Measurements from ENCODE around the gene SLC2A1. TPM values are rescaled to one million over a fixed set of nuclear protein-coding genes. Genes with fewer than 3 reads are reported as not detected.
"Not testable (repeated sequence)": the region's sequence is repeated elsewhere in the genome, so short reads cannot be mapped to it uniquely, and the experiment has no call there.

SLC2A1 gene
- polyA plus RNA-seq, 3 donors = 38.9 to 73.3 (median 42.7) TPM

DNA sequence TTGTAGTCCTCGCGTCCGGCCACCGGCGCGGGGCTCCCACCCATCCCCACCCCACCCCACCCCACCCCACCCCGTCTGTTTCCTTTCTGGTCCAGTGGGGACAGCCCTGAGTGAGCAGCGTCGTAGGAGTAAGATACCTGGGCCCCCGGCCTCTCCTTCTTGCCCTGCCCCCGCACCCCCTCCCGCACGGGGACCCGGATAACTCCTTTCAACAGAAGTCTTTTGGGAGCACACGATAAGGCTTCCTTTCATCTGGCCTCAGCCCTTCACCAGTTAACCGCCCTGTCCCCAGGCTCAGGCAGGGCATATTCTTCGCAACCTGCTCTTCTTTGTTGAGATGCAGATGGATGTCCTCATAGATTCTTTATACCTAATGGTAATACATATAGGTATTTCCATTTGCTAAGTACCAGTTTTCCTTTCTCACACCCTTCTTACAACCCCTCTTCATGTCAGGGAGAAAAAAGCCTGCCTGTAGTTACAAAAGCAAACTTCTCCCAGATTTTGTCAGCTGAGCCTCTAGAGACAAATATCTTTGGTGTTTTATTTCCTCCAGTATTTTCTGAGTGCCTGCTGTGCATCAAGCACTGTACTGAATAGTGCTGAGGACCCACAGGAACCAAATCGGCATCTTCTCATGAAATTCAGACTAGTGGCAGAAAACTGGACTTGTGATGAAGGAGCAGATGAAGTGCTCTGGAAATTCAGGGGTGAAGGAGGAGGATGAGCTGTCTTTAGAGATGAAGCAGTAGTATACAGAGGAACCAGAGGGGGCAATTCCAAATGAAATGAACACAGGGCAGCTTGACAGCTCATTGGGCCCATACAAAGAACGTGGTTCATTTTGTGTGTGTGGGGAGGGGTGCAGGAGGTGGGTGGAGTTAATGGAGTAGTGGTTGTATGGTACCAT lies 33.6 kb downstream of the SLC2A1 start:
- no peak for DNase-seq (ENCODE audit: extremely low read depth in 1 of 11, low read depth in 9 of 11, low spot score in 4 of 11)

DNA sequence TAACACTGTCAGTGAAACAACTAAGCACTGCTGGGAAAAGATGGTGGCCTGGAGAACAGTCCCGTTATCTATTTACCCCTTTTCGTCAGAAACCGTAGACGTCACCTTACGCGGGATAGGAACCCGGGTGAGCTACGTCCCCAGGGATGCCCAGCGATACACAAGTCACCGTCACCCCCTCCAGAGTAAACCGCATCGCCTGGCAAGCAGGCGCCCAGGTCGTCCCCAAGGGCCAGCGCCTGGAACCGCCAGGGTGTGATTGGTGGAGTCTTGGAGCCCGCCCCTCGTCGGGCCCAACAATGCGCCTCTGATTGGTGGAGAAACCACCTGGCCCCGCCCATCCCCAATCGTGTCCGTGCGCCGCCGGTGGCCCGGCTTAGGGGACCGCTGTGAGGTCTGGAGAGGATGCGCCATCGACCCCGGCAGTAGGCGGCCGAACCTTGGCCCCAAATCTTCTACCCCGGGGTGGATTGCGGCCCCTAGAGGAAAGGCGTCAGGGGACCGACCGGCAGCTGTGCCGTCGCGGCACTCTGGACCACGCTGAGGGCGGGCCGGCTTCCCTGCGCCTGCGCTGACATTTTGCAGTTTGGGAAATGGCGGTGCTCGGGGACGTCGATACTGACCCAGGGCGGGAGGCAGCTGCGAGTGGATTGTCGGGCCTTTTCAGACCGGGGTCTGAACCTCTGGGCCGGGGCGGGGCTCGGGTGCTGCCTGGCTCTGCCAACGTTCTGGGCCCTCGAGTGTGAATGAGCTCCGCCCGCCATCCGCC lies 34.4 kb downstream of the SLC2A1 start:
- peak; percentile 79 to 93 (median 90) for DNase-seq (ENCODE audit: extremely low read depth in 1 of 11, low read depth in 9 of 11, low spot score in 4 of 11)

DNA sequence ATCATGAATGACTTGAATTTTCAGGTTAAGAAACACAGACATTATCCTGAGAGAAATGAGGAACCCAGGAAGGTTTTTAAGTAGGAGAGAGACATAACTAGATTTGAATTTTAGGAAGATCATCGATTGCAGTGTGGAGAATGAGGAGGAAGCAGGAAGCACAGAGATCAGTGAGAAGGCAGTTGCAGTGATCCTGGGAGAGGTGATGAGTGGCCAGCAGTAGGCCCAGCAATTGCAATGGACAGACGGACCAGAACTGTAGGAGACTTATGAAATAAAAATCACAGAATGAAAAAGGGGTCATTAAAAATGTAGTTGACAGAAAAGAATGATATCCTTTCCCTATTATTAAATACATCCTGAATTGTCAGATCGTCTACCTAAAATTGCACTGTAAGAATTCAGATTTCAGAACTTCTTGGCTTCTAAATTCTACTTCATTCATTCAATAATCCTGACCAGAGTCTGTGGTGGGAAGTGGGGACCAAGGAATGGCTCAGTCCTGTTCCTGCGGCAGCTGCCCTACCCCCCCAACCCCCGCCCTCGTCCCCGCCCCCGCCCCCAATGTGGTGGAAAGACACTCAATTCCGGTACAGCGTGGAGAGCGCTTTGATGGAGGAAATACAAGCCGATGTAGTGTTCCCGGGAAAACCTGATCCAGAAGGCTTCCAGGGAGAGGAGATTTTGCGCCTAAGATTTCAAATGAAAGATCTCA lies 35.1 kb downstream of the SLC2A1 start:
- peak in 2 of 11 donors; percentile 20 to 34 for DNase-seq (ENCODE audit: extremely low read depth in 1 of 11, low read depth in 9 of 11, low spot score in 4 of 11)

DNA sequence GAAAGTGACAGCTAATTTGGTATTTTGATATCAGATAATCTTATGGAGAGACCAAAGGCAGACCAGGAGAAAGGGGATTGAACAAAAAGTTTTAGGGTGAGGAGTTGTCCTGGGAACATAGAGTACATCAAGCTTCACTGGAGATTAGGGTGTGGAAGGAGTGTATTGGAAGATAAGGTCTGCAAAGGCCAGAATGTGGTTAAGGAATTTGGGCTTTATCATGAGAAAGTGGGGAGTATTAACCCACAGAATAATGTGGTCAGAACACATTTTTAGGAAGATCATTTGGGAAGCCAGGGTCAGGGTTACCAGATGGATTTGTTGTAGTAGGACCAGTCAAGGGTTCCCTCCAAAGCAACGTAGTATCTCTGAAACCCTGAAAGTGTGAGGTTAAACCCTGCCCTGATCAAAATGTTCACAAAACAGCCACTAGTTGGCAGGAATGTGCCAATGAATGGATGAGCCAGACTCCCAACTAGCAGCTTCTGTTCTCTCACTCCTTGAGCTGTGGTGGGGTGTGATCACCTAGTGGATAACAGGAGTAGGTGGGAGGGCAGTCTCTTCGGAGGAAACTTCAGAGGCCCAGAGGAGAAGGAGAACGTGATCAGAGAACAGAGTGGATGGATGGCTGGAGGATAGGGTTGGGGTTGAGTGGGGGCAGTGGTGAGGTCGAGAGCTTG lies 35.8 kb downstream of the SLC2A1 start:
- peak in 5 of 11 donors; percentile 24 to 65 (median 47) for DNase-seq (ENCODE audit: extremely low read depth in 1 of 11, low read depth in 9 of 11, low spot score in 4 of 11)

DNA sequence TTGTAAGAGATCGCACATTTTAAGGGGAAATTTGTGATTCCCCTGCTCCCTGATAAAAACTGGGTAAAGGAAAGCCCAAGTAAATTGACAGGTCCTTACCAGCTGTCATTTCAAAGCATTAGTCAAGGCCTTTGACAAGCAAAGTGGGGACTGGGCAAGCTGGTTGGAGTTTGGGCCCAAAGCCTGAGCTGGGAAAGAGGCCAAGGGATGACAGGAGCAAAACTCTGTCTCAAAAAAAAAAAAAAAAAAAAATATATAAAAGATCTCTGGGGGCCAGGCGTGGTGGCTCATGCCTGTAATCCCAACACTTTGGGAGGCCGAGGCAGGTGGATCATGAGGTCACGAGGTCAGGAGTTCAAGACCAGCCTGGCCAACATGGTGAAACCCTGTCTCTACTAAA lies 36.9 kb downstream of the SLC2A1 start:
- DNase-seq (ENCODE audit: extremely low read depth in 1 of 11, low read depth in 9 of 11, low spot score in 4 of 11) = no peak

DNA sequence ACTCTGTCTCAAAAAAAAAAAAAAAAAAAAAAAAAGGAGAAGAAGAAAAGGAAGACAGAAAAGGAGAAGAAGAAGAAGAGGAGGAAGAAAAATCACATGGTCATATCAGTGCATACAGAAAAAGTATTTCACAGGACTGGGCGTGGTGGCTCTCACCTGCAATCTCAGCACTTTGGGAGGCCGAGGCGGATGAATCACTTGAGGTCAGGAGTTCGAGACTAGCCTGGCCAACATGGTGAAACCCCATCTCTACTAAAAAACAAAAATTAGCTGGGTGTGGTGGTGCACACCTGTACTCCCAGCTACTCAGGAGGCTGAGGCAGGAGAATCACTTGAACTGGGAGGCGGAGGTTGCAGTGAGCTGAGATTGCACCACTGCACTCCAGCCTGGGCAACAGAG lies 39.0 kb downstream of the SLC2A1 start:
- not testable (repeated sequence) for DNase-seq (ENCODE audit: extremely low read depth in 1 of 11, low read depth in 9 of 11, low spot score in 4 of 11)

DNA sequence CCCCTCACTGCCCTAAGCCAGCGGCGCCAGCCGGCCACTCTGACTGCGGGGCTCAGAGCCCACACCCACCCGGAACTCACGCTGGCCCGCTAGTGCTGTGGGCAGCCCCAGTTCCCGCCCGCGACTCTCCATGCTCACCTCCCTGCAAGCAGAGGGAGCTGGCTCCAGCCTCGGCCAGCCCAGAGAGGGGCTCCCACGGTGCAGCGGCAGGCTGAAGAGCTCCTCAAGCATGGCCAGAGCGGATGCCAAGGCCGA lies 41.5 kb downstream of the SLC2A1 start:
- DNase-seq (ENCODE audit: extremely low read depth in 1 of 11, low read depth in 9 of 11, low spot score in 4 of 11) = no peak

DNA sequence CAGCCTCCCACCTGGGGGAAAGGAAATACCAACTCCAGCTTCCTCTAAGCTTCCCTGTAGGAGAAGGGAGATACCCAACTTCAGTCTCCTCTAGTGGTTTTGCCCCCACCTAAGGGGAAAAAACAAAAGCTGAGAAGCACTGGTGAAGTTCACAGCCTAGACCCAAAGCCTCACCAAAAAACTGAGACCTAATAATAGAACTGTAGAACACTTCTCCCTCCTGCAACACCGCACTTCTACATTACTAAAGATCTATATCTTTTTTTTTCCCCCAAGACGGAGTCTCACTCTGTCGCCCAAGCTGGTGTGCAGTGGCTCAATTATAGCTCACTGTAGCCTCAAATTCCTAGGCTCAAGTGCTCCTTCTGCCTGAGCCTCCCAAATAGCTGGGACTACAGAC lies 43.2 kb downstream of the SLC2A1 start:
- no peak for DNase-seq (ENCODE audit: extremely low read depth in 1 of 11, low read depth in 9 of 11, low spot score in 4 of 11)

DNA sequence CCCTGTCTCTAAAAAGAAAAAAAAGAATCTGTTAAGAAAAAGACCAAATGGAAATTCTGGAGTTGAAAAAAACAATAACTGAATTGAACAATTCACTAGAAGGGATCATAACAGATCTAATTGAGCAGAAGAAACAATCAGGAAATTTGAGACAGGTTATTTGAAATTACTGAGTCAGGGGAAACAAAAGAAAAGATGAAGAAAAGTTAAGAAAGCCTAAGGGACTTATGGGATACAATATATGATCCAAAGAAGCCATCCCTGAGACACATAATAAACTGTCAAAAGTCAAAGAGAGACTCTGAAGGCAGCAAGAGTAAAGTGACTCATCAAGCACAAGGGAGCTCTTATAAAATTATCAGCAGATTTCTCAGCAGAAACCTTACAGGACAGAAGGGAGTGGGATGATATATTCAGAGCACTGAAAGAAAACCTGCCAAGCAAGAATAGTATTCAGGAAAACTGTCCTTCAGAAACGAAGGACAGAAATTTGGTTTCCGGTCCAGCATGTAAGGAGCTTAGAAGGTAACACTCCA lies 44.5 kb downstream of the SLC2A1 start:
- no peak for DNase-seq (ENCODE audit: extremely low read depth in 1 of 11, low read depth in 9 of 11, low spot score in 4 of 11)

DNA sequence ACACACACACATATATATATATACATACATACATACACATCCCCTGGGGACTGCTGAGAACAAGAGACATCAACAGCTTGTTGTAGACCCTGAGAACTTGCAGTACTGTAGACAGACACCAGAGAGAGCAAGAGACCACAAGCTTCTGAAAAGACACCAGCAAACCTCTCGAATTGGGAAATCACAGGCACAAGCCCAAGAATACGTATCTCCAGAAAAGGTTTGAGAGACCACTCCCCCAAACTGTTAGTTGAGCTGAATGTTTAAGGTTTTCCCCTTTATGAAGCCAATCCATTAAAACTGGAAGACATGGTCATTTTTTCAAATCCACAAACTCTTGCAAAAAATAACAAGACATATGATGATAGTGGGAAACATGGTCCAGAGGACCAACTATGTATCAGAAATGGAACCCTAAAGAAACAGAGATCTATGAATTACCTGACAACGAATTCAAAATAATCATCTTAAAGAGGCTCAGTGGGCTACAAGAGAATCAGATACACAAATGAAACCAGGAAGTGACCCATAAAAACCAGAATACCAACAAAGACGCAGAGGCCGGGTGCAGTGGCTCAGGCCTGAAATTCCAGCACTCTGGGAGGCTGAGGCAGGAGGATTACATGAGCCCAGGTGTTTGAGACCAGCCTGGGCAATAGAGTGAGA lies 45.1 kb downstream of the SLC2A1 start:
- DNase-seq (ENCODE audit: extremely low read depth in 1 of 11, low read depth in 9 of 11, low spot score in 4 of 11) = peak in 3 of 11 donors; percentile 41 to 66 (median 50)

DNA sequence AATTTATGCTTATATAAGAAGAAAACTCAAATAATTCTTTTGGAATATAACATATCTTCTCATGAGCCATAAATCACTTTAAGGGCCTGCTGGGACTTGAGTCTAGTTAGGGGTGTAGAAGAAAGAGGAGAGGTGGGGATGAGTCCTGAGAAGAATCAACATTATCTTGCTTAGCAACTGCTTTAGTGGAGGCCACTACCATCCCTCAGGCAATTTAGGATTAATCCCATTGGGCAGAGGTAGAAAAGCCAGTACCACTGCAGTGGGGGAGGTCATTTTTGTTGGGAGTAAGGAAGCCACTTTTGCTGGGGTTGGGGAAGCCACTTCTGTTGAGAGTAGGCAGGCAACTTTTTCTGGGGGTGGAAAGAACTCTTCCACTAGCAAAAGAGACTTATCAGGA lies 47.7 kb downstream of the SLC2A1 start:
- DNase-seq (ENCODE audit: extremely low read depth in 1 of 11, low read depth in 9 of 11, low spot score in 4 of 11) = no peak

DNA sequence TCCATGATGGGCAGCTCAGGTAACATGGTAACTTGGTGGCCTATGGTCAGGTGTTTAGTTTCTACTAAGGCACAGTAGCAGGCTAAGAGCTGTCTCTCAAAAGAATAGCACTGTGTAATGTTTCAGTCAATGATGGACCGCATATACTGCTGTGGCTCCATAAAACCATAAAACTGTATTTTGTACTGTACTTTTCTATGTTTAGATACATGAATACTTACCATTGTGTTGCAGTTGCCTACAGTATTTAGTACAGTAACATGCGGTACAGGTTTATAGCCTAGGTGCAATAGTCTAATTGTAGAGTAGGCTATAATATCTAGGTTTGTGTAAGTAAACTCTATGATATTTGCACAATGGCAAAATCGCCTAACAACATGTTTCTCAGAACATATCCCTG lies 50.6 kb downstream of the SLC2A1 start:
- DNase-seq (ENCODE audit: extremely low read depth in 1 of 11, low read depth in 9 of 11, low spot score in 4 of 11) = no peak

DNA sequence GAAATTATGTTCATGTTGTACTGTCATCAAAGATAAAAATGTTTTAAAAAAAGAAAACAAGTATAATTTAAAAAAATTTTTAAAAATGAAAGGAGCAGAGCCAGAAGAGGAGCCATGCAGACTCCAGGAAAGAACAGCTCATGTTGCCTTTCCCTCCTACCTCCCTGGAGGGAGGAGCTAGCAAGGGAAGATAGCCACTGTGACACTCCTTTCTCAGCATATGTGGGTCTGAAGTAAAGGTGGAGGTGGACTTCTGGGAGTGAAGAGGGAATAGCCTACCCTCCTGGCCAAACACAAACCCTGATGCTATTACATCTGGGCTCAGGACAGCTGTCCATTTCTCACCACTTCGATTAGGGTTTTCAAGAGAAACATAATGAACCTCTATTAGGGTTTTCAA lies 54.2 kb downstream of the SLC2A1 start:
- no peak for DNase-seq (ENCODE audit: extremely low read depth in 1 of 11, low read depth in 9 of 11, low spot score in 4 of 11)

DNA sequence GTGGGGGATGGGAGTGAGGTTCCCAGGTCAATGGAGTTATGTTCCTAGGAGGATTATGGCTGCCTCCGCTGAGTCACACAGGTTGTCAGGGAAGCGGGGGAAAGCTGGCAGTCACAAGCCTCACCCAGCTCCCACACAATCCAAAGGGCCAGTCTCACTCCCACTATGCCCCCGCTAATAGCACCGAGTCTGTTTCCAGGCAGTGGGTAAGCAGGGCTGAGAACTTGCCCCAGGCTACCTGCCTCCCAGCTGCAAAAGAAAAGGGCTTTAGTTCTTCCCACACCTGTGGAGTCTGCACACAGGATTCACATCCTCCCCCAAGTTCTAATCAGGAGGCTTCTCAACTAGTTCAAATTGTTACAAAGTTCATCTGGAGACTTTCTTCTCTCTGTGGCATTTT lies 58.7 kb downstream of the SLC2A1 start:
- DNase-seq (ENCODE audit: extremely low read depth in 1 of 11, low read depth in 9 of 11, low spot score in 4 of 11) = not testable (repeated sequence)

DNA sequence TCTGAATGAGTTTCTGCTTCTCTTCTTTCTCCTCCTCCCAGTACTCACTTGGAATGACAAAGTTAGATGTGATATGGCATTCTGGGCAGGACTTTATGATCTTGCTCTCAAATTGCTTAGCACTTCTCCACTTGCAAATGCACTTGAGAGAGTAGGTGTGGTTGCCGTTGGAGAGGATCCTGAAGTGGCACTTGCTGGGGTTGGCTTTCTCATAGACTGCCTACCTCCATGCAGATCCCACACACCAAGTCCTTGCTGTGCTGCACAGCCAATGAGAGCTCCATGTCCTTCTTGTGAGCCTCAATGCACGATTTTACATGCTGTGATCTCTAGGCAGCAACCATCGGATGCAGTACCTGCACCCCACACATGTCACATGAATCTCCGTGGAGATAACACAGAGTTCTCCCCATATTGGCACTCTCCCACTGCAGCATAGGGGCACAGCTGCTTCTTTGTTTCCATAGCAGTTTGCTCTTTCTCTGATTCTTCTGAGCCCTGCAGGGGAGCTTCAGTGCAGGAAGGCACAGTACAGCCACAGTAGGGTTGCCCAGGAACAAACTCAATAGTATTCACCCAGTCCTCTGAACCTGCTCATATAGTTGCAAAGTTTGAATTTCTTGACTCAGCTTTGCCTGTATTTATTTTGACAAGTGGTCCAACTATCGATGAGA lies 67.1 kb downstream of the SLC2A1 start:
- no peak for DNase-seq (ENCODE audit: extremely low read depth in 1 of 11, low read depth in 9 of 11, low spot score in 4 of 11)

DNA sequence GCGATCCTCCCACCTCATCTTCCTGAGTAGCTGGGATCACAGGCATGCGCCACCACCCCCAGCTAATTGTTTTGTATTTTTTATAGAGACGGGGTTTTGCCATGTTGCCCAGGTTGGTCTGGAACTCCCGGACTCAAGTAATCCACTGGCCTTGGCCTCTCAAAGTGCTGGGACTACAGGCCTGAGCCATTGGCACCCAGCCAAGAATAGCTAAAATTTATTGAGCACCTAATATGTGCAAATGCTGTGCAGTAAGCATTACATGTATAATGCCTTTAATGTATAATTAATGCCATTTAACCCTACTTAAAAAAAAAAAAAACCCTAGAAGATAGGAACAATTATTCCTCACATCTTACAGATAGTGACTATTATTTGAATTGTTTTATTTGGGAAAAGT lies 69.4 kb downstream of the SLC2A1 start:
- DNase-seq (ENCODE audit: extremely low read depth in 1 of 11, low read depth in 9 of 11, low spot score in 4 of 11) = no peak

DNA sequence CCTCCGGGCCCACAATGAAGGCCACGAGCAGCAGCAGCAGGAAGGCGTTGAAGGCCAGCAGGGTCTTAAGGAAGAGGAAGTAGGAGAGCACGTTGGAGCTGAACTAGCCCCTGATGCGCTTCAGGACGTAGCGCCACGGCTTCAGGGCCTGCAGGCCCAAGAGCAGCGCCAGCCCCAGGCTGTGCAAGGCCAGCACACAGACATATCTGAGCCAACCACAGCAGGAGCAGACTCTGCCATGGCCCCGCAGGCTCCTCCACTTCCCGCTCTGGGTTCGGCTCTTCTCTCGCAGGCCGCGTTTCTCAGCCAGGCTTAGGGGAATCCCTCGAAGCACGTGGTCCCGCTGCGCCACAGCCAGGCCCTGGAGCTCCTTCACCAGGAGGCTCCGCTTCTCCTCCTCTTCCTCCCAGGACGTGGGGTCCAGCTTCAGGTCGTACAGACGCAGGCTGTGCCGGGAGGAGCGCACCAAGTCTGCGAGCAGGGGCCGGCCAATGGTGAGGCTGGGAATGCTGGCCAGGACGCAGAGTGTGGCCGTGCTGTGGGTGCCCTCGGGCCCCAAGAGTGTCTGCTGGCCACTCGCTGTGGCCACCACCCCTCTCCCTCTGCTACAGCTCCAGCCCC lies 70.5 kb downstream of the SLC2A1 start:
- DNase-seq (ENCODE audit: extremely low read depth in 1 of 11, low read depth in 9 of 11, low spot score in 4 of 11) = no peak

DNA sequence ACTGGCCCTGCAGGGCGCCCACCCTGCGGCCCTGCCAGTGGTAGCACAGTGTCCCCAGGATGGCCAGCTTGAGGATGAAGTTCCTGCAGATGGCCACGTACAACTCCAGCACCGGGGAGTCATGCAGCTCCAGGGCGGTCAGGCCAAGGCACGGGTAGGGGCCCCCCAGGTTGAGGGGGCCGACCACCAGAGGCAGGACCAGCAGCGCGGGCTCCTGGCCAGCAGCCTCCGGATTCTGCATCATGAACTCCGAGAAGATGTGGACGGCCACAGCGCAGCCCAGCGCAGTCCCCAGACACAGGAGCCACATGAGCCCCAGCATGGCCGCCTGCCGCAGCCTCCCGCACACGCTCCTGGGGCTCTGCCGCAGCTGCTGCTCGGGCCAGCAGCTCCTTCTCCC lies 71.3 kb downstream of the SLC2A1 start:
- DNase-seq (ENCODE audit: extremely low read depth in 1 of 11, low read depth in 9 of 11, low spot score in 4 of 11) = no peak

All from renal cortex interstitium (tissue), 11 donors.